Activated CD4-positive, alpha-beta T cell treated with anti-CD3 and anti-CD28 coated beads for 4 hours (primary cell): ENCODE data around the gene INPP4B.
"Not testable (repeated sequence)": the region's sequence is repeated elsewhere in the genome, so short reads cannot be mapped to it uniquely, and the experiment has no call there.

Experiments used
- DNase-seq, 2 donors: peaks; one replicate each; pipeline ENCODE4 v3.0.0-alpha.2; 2020

Gene INPP4B

GRCh38 chr4:142823796-142824195, 22.3 kb downstream of the INPP4B start:
- DNase-seq = no peak

GRCh38 chr4:142818476-142818875, 27.6 kb downstream of the INPP4B start:
- DNase-seq = no peak

GRCh38 chr4:142818031-142818430, 28.1 kb downstream of the INPP4B start:
- no peak for DNase-seq

- DNase-seq = peak; percentile 5 to 23
These were observed 28.7 kb downstream of the INPP4B start for GRCh38 chr4:142817442-142817841.

GRCh38 chr4:142815834-142816233, 30.3 kb downstream of the INPP4B start:
- DNase-seq = peak in 1 of 2 donors; percentile 9

- DNase-seq = no peak
These were observed 32.7 kb downstream of the INPP4B start for GRCh38 chr4:142813388-142813787.

- DNase-seq = no peak
These were observed 34.0 kb downstream of the INPP4B start for GRCh38 chr4:142812091-142812490.

- DNase-seq = no peak
These were observed 35.1 kb downstream of the INPP4B start for GRCh38 chr4:142811034-142811433.

GRCh38 chr4:142809559-142809958, 36.5 kb downstream of the INPP4B start:
- DNase-seq = no peak

- not testable (repeated sequence) for DNase-seq
These were observed 42.2 kb downstream of the INPP4B start for GRCh38 chr4:142803879-142804278.

- no peak for DNase-seq
These were observed 44.1 kb downstream of the INPP4B start for GRCh38 chr4:142801966-142802365.

- DNase-seq = no peak
These were observed 65.0 kb downstream of the INPP4B start for GRCh38 chr4:142781114-142781513.

GRCh38 chr4:142778900-142779299, 67.2 kb downstream of the INPP4B start:
- DNase-seq = no peak

GRCh38 chr4:142778430-142778829, 67.7 kb downstream of the INPP4B start:
- DNase-seq = no peak

GRCh38 chr4:142777045-142777743, 68.9 kb downstream of the INPP4B start:
- DNase-seq = no peak

- DNase-seq = no peak
These were observed 70.1 kb downstream of the INPP4B start for GRCh38 chr4:142776026-142776425.

- no peak for DNase-seq
These were observed 72.6 kb downstream of the INPP4B start for GRCh38 chr4:142773505-142773904.

- DNase-seq = no peak
These were observed 83.8 kb downstream of the INPP4B start for GRCh38 chr4:142762280-142762679.

- DNase-seq = no peak
These were observed 93.8 kb downstream of the INPP4B start for GRCh38 chr4:142752202-142752786.

- no peak for DNase-seq
These were observed 102.8 kb downstream of the INPP4B start for GRCh38 chr4:142743121-142743825.

GRCh38 chr4:142741995-142742394, 104.1 kb downstream of the INPP4B start:
- DNase-seq = no peak

- no peak for DNase-seq
These were observed 117.9 kb downstream of the INPP4B start for GRCh38 chr4:142728233-142728632.

GRCh38 chr4:142727149-142727548, 119.0 kb downstream of the INPP4B start:
- DNase-seq = no peak

GRCh38 chr4:142725886-142726285, 120.2 kb downstream of the INPP4B start:
- no peak for DNase-seq
